NCI-H2107 (cell line): ENCODE data around the gene RYR1.
"Not testable (repeated sequence)": the region's sequence is repeated elsewhere in the genome, so short reads cannot be mapped to it uniquely, and the experiment has no call there.

ENCODE experiments used
- DNase-seq: peaks from one replicate; lab custom pipeline; 2025; lab: John Stamatoyannopoulos, UW

Gene RYR1

GRCh38 chr19:38457690-38458405 lies 24.4 kb downstream of the RYR1 start:
- DNase-seq, result no peak

GRCh38 chr19:38458991-38459390 lies 25.5 kb downstream of the RYR1 start:
- DNase-seq, result no peak

GRCh38 chr19:38463365-38463764 lies 29.9 kb downstream of the RYR1 start:
- DNase-seq, result no peak

GRCh38 chr19:38464421-38465082 lies 31.1 kb downstream of the RYR1 start:
- no peak for DNase-seq

DNA sequence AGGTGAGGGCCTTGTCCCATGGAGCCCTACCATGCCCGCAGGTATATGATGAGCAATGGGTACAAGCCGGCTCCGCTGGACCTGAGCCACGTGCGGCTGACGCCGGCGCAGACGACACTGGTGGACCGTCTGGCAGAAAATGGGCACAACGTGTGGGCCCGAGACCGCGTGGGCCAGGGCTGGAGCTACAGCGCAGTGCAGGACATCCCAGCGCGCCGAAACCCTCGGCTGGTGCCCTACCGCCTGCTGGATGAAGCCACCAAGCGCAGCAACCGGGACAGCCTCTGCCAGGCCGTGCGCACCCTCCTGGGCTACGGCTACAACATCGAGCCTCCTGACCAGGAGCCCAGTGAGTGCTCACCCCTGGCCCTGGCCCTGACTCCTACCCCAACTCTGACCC lies 32.6 kb downstream of the RYR1 start:
- DNase-seq, result no peak

- no peak for DNase-seq
These were observed 34.3 kb downstream of the RYR1 start for GRCh38 chr19:38467541-38468525.

GRCh38 chr19:38469151-38469550 lies 35.7 kb downstream of the RYR1 start:
- no peak for DNase-seq

- no peak for DNase-seq
These were observed 37.4 kb downstream of the RYR1 start for GRCh38 chr19:38470788-38471480.

GRCh38 chr19:38472725-38473124 lies 39.2 kb downstream of the RYR1 start:
- not testable (repeated sequence) for DNase-seq

GRCh38 chr19:38473201-38473600 lies 39.7 kb downstream of the RYR1 start:
- no peak for DNase-seq

GRCh38 chr19:38475176-38475575 lies 41.7 kb downstream of the RYR1 start:
- no peak for DNase-seq

- DNase-seq, result no peak
These were observed 44.9 kb downstream of the RYR1 start for GRCh38 chr19:38478273-38478971.

DNA sequence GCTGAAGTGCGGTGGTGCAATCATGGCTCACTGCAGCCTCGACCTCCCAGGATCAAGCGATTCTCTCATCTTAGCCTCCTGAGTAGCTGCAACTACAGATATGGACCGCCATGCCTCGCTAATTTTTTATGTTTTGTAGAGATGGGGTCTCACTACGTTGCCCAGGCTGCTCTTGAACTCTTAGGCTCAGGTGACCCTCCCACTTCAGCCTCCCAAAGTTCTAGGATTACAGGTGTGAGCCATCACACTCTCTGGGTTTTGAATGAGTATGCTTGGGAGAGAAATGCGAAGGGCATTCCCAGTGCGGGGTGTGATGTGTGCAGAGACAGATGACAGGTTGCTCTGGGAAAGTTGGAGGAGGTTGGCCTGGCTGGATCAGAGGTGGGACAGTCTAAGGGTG lies 49.0 kb downstream of the RYR1 start:
- DNase-seq, result no peak

DNA sequence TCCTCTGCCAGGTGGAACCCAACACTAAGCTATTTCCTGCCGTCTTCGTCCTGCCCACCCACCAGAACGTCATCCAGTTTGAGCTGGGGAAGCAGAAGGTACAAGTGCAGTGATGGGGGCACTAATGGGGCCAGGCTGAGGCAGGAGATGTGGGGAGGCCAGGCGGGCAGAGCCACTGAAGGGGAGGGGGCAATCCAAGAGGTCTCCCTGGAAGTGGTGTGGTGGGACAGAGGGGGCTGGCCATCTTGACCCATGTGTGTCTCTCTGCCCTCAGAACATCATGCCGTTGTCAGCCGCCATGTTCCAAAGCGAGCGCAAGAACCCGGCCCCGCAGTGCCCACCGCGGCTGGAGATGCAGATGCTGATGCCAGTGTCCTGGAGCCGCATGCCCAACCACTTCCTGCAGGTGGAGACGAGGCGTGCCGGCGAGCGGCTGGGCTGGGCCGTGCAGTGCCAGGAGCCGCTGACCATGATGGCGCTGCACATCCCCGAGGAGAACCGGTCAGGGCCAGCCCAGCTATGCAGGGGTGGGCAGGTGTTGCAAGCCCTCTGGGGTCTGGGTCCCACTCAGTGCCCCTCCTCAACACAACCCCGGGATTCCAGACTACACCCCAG lies 49.6 kb downstream of the RYR1 start:
- no peak for DNase-seq

- no peak for DNase-seq
These were observed 51.3 kb downstream of the RYR1 start for GRCh38 chr19:38484747-38485146.

GRCh38 chr19:38485541-38486285 lies 52.2 kb downstream of the RYR1 start:
- no peak for DNase-seq

DNA sequence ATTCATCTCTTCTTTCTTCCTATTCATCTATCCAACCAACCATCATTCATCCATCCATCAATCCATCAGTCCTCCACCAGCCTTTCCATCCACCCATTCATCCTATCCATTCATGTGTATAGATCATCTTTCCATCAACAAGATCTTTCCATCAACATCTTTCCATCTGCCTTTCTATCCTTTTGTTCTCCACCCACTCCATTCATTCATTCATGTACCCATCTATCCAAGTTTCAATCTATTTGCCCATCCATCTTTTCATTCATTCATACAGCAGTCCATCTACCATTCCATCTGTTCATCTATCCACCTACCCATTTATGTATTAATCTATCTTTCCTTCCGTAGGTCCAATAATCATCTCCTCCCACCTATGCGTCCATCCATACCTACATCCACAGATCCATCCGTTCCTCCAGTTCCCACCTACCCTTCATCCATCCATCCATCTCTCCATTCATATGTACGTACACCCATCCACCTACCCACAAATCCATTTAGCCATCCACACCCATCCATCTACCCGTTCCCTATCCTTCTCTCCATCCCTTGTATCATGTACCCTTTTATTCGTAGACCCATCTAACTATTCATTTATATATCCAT lies 53.3 kb downstream of the RYR1 start:
- no peak for DNase-seq

- no peak for DNase-seq
These were observed 54.6 kb downstream of the RYR1 start for GRCh38 chr19:38488096-38488495.

- DNase-seq, result no peak
These were observed 55.4 kb downstream of the RYR1 start for GRCh38 chr19:38488776-38489481.
